GM12801 (cell line): ENCODE measurements around the gene DCUN1D2.

Experiments used
- TF ChIP-seq, protein P1 (sequence below): IDR thresholded peaks from one replicate; pipeline ENCODE4 v1.5.1; 2011; ENCODE audit warnings: control low read depth; ENCODE audit not compliant: insufficient read length; ENCODE audit errors: extremely low read depth

Gene DCUN1D2

DNA sequence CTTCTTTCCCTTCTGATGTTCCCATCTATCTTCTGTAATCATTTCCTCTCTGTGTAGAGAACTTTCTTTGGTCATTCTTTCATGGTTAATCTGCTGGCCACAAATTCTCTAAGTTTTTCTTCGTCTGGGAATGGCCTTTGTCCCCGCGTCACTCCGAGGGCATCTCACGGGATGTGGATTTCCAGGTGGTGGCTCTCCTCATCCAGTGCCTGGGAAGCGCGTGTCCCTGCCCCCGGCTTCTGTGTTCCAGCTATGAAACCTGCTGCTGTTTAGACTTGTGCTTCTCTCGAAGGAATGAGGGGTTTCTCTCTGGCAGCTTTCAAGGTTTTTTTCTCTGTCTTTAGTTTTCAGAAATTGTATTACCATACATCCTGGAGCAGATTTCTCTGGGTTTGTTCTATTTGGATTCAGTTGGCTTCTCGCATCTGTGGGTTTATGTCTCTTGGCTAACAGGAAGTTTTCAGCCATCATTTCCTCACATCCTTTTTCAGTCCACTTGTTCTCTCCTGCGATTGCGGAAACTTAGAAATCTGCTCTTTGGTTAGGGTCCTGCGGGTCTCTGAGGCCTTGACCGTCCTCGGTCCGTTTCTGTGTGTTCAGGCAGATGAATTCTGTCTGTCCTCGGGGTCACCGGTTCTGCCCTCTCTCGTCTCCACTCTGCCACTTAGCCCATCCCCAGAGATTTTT is 36.9 kb upstream of the DCUN1D2 start:
- TF ChIP-seq, protein P1, sequence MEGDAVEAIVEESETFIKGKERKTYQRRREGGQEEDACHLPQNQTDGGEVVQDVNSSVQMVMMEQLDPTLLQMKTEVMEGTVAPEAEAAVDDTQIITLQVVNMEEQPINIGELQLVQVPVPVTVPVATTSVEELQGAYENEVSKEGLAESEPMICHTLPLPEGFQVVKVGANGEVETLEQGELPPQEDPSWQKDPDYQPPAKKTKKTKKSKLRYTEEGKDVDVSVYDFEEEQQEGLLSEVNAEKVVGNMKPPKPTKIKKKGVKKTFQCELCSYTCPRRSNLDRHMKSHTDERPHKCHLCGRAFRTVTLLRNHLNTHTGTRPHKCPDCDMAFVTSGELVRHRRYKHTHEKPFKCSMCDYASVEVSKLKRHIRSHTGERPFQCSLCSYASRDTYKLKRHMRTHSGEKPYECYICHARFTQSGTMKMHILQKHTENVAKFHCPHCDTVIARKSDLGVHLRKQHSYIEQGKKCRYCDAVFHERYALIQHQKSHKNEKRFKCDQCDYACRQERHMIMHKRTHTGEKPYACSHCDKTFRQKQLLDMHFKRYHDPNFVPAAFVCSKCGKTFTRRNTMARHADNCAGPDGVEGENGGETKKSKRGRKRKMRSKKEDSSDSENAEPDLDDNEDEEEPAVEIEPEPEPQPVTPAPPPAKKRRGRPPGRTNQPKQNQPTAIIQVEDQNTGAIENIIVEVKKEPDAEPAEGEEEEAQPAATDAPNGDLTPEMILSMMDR = no peak

DNA sequence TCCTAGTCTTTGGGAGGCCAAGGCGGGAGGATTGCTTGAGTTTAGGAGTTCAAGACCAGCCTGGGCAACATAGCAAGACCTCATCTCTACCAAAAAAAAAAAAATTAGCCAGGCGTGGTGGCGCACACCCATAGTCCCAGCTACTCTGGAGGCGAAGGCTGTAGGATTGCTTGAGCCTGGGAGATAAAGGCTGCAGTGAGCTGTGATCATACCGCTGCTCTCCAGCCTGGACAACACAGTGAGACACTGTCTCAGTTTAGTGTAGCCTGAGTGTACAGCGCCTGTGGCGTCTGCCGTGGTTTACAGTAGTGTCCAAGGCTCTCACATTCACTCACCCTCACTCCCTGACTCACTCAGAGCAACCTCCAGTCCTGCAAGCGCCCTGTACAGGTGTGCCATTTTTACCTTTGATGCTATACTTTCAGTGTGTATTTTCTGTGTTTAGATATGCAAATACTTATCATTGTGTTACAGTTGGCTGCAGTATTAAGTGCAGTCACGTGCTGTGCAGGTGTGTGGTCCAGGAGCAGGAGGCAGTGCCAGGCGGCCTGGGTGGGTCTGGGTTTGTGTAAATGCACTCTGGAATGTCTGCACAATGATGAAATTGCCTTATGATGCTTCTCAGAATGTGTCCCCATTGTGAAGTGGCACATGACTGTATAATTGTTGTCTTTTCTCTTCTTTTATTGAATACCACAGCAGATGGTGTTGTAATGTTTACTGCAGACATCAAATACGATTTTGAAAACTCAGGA is 36.1 kb upstream of the DCUN1D2 start:
- TF ChIP-seq, protein P1 = no peak

DNA sequence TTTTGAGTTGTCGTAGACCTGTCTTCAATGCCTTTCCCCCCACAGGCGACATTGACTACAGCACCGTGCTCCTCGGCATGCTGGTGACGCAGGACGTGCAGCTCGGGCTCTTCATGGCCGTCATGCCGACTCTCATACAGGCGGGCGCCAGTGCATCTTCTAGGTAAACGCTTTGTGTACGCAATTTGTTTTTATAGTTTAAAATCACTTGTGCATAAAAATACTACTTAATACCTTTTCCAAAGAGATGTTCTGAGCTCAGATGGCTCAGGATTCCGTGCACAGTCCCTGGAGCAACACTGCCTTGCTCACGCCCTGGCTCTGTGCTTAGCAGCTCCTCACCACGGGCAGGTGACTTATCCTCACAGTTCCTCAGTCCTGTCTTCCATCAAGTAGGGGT is 30.1 kb upstream of the DCUN1D2 start:
- TF ChIP-seq, protein P1 = no peak

DNA sequence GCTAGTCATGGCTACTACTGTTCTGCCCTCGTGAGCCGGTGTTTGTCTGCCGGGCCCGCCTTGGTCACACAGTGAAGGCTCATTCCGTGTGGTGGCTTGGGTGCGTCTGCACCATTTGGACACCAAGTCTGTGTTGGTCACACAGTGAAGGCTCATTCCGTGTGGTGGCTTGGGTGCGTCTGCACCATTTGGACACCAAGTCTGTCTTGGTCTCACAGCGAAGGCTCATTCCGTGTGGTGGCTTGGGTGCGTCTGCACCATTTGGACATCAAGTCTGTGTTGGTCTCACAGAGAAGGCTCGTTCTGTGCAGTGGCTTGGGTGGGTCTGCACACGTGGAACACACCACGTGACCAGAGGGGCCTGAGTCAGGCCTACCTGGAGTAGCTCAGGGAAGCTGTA is 29.0 kb upstream of the DCUN1D2 start:
- TF ChIP-seq, protein P1 = no peak

DNA sequence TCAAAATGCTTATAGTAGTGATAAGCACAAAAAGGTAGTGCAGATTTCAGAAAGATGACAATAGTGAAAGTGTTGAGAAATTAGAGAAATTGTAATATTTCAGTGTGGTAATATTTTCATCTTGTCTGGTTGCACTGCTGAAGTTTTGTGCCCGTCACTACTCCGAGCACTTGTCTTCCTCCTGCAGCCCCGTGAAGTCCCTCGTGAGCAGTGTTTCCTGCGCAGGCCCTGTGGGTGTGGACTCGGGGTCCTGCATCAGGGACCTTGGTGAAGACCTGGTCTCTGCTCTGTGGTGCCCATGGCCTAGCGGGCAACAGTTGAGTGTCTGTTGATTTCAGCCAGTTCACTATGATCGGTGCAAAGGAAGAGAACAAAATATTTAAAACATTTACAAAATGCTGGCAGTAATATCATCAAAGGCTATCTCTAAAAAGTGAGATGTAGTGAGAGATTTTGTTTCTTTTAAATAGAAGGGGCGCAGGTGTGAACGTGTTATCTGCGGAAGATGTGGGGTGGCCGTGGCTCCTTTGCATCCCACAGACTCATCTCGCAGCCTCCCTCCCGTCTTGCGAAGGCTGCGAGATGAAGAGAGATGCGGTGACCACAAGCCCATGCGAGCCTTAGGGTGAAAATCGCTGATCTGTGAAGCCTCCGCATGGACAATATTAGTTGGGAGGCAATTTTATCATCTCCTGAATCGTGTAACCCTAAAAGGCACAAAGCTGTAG is 27.7 kb upstream of the DCUN1D2 start:
- TF ChIP-seq, protein P1 = no peak

DNA sequence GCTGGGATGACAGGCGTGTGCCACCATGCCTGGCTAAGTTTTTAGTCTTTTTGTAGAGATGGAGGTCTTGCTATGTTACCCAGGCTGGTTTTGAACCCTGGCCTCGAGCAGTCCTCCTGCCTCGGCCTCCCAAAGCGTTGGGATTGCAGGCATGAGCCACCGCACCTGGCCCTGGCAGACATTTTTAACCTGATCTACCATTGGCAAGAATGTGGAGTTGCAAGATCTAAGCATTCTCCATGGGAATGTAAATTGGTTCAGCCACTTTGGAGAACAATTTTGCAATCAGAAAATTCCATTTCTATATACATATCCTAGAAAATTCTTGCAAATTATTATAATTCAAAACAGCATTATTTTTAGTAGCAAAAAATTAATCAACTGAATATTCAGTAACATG is 24.3 kb upstream of the DCUN1D2 start:
- TF ChIP-seq, protein P1 = no peak

DNA sequence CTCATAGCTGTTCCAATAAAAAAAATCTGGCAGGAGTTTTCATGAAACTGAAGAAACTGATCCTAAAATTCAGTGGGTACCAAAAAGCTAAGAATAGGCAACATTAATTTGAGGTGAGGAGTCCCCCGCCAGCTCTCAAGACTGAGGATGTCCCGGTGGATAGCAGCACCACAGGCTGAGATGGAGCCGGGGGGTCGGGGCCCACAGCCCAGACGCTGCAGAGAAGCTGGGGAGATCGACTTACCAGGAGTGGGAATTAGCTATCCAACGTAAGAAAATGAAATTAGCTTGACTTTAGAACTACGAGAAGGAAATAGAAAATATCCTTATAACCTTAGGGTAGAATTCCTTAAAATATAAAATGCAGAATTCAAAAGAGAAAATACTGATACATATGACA is 23.2 kb upstream of the DCUN1D2 start:
- TF ChIP-seq, protein P1 = no peak
